NCI-H2107 (cell line): ENCODE results near the gene UPK1B.

ENCODE experiments used
- DNase-seq: peaks from one replicate; lab custom pipeline; 2025; lab: John Stamatoyannopoulos, UW

The UPK1B gene

DNA sequence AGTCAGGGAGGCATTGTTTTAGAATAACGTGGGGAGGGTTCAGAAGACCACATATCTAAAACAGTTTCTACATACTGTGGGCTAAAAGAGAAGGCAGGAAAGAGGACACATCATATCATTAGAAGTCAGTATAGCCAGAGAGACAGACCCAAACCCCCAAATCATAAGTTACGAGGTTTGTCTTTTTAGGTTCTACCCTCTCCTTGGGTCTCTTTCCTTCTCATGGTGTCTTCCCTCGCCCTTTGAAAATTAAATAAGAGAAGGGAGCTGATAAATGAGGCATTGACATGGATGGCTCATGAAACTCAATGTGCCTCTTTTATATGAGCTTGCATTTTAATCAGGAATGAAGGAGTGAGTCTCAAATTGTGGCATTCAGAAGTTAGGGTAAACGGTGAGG, 3.4 kb downstream of the UPK1B start:
- DNase-seq = no peak

DNA sequence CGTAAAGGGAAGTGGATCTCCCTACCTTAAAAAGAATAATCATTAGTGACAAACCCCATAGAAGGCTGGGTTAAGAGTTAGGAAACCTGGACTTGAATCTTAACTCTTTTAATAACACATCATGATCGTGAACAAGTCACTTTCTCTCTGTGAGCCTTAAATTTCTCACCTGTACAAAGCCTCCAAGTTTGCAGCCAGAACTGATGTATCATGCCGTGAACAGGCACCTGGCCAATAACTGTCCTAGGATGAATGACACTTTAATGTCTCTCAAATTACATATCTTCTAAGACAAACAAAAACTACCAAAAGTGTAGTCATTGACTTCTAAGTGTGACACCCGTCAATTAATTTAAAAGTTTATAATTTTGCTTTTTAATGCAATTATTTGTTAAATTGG, 3.9 kb downstream of the UPK1B start:
- no peak for DNase-seq

DNA sequence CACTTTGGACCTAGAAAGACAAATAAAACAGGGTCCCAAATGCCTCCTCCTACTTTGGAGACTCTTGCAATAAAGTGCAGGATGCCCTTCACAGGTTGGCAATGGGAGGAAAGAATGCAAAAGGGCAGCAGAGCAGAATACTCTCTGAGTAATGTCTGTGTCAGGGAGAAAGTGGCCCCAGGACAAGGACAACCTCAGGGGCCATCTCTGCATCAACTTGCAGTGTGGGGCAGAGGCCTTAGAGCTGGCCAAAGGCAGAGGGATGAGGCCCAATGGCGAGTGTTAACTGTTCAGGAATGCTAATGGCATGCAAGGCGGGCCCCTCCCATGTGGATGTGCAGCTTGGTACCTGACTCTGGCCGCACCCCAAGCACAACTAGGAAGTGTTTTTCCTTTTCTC, 8.4 kb downstream of the UPK1B start:
- DNase-seq = no peak

DNA sequence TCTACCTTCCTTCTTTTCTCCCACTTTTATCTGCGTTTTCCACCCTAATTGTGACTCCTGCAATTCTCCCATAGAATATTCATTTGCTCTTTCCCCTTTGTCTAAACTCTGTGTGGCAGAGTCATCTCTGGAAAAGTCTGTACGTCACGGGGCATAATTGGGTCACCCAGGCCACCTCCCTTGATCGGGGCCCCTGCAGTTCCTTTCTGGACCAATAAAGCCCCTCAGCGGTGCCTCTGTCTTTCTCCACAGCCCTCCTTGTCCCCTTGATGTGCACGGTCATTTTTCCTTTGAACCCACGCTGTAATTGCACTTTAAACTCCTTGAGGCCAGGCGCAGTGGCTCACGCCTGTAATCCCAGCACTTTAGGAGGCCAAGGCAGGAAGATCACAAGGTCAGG, 10.7 kb downstream of the UPK1B start:
- no peak for DNase-seq

DNA sequence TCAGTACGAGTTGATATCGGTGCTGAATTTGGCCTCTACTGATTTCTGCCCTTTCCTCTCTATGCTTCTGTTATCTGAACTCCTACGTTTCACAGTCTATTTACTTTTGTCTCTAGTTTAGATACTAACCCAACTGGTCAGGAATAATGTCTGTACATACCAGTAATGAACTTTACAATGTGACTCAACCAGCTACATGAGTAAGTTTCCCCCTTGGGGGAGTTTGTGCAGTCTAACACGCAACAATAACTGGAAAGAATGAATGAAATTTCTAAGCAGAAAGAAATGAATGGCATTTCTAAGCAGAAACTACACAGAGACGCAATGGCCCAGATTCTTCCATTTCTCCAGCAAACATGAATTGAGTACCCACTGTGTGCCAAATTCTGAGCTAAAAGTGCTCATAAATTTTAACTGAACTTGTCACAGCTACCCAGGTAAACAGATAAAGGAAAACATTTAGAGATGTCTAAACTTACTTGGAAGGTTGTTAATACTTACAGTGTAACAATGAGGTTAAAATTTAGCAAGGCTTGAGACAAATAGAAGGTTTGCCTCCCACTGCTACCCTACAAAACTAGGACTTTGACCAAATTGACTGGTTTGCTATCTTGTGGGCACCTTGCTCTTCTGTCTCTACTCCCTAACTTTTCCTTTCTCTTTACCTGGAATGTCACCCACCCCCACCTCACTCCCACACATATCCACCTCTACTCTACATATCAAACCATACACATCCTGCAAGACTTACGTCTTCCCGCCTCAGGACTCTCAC, 11.6 kb downstream of the UPK1B start:
- DNase-seq = no peak

DNA sequence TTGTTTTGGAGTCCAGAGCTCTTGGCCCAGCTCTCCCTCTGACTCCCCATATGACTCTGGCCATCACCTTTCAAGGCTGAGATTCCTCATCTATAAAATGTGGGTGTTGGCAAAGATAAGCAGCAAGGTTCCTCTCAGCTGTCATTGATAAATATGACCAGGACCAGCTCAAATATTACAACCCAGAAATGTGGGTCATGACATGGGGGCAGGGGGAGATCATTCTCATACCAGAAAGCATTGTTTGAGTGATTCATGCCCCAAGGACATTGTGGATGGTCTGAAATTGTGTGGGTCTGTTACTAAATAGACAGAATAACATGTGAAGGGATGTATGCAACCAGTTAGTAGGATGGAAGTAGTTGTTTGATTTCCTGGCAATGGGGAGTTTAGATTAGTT, 13.9 kb downstream of the UPK1B start:
- no peak for DNase-seq

DNA sequence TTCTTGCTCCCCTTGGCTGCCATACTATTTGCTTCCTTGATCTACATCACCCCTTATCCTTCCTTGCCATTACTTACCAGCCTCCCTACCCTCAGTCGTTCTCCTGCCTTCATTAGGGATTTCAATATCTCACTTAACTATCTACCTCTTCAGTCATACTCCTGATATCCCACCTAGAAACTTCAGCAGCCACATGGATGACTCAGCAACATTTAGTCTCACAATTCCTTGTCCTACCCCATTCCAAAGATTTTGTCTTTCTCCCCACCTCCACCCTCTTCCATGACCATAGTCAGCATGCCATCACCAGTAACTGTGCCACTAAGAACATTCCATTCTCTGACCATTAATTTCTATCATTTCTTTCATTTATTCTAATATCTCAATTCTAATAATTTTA, 18.4 kb downstream of the UPK1B start:
- DNase-seq = no peak

DNA sequence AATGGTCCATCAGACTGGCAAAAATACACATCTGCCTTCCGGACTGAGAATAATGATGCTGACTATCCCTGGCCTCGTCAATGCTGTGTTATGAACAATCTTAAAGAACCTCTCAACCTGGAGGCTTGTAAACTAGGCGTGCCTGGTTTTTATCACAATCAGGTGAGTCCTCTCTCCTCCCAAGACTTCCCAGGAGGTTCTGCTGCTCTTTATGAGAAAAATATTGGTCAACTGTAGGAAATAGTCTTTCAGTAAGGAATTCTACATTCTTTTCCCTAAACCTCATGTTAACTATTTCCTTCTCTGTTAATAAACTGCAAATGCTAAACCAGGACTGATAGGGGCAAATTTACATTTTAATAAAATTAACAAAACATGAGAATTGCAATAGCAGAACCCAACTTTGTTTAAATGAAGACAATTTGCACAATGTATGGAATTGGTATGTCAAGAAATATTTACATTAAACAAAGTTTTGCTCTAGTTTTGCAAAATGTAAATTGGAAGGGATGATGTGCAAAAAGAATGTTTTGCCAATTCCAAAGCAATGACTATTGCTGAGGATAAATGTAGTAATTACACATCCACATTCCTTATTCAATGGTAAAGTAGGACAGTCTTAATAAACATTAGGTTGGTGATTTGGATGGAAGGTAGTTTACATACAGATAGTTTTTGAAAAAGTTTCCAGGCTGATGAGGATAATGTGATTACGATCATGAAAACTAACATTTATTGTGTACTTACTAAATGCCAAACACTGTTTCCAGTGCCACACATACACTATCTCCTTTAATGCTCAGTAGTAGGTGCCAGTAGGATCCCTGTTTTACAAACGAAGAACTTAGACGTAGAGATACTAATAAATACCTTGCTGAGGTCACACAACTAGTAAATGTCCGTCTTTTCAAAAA, 21.1 kb downstream of the UPK1B start:
- DNase-seq = no peak

DNA sequence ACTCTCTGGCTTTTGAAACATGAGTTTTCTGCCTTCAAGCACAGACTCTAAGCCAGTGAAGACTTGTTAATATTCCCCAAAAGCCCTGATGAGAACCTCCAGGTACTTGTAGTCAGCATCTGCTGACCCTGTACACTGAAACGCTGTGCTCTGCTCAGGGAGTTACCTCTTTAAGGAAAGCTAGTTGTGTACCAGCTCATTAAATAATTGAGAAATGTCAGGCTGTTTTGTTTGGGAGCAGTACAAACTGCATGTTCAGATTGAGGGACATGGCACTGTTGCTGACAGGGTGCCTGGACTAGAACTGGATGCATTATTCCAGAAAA, 21.7 kb downstream of the UPK1B start:
- DNase-seq = no peak

DNA sequence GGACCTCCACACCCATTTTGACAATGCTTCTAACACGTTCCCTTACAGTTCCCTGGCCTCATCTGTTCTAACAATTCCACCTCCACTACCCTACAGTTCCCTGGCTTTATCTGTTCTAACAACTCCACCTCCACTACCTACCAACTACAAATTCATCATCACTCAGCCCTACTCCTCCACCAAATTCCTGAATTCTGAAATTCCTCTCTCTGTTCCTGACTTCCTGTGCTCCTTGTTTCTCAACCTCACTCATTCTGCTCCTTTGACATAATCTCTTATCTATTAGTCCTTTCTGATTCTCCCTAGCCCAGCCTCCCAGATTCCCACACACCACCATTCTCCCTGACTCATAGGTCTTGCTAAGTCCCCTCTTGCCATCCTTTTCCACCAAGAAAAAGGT, 22.5 kb downstream of the UPK1B start:
- DNase-seq = no peak

DNA sequence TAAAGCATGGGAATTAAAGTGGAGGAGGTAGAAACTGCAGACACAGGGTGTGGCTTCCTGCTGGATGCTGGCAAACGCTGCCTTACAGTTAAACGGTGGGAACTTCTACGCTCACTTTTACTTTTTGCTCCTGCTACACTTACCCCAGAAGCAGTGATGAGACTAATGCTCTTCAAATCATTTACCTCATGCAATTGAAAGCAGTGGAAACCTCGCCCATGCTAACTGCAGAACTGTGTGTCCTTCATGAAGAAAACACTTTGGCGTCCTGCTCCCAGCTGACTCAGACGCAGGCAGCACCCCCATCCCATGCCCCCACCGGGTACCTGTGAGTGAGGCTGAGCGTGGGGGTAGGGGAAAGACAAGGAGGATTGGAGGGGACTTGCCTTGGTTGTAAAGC, 31.8 kb downstream of the UPK1B start:
- DNase-seq = no peak

DNA sequence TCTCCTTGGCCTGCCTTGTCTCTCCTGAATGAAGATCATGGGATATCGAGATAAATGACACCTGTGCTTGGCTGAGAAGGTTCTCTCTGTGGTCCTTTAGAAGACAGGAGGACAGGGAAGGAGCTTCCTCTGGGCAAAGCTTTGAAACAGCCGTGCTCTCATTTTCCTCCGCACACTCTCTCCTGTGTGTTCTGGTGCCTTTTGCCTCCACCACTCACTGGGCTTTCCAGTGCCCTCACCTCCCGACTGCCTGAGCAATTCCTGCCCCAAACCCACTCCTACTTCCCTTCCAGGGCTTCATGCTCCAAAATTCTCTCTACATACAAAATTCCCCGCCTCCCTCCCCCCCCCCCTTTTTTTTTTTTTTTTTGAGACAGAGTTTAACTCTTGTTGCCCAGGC, 32.3 kb downstream of the UPK1B start:
- no peak for DNase-seq

DNA sequence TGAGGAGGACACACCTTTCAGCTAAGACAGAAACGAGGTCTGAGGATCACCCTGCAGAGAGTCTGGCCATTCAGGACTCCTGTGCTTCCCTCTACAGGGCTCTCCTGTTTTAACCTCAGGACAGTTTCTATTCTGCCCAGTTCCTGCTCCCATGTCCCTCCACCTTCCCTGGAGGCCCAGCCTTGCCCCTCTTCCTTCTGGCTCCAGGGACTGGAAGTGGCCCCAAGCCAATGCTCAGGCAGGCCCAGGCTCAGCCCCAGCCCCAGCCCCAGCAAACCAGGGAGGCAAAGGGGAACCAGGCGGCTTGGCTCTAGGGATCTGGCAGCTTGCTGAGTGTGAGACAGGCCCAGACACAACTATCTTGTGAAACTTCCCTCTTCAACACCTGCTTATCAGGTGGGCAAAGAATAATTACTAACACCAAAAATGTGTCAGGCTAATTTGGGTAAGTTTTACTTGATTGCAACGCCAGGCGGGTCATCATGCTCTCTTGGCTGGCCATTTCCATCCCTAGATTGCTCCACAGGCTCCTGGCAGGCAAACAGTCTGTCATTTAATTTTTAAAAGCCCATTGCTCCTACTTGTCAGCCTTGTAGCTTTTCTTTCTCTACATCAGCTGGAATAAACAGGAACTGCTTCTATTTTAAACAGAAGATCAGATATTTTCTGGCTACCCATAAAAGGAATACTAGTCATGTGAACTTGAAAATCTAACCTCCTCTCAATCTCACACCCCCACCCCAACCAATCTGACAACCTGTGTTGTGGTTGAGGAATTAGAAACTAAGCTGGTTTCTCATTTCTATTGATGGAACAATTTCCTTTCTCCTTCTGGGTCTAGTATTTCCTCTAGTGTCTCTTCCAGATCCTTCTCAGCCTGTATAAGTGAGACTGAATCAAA, 33.5 kb downstream of the UPK1B start:
- no peak for DNase-seq

DNA sequence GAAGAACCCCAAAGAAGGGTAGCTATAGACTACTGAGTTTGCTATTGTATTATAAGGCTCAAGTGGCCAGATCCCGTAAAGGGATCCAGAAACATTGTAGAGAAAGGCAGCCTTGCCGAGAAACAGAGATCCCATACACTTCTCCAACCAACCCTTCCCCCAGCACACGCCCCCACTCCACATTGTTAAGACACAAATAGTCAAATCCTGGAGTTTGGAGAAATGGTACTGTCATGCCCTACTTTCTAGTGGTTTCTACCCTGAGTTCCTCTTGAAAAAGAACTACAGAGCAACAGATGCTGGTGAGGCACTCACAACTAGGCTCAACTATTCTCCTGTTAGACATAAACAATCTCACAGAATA, 34.1 kb downstream of the UPK1B start:
- DNase-seq = no peak

DNA sequence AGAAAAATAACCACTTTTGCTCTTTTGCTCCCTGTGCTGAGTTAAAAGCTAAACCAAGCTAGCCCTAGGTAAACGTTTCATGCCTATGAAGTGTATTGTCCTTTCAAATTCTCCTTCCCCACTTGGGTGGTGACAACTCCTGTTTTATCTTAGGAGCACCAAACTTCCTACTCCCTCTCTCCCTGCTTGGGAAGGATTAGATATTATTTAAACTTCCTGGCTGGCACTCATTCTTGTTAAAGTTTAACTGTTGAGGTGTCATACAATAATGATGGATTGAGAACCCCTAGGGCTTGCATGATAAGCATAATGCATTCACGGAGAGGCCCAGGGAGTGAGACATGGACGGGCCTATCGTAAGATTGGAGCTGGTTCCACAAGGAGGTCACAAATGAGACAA, 37.8 kb downstream of the UPK1B start:
- no peak for DNase-seq

DNA sequence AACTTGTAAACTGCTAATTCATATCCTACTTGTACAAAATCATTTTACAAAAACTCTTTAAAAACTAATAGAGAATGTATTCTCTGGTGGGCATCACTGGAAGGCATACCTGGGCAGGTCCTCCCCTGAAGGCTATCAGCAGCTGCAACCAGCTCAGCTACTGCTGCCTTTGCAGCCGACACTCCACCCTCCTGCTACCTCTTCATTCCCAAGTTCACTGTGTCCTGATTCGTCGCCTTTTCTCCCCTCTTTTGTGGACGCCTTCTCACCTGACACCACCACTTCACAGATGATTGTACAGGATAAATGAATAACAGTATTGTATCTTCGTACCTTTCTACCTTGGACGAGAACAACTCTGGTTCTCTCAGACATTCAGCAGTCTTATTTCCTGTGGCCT, 38.4 kb downstream of the UPK1B start:
- no peak for DNase-seq

DNA sequence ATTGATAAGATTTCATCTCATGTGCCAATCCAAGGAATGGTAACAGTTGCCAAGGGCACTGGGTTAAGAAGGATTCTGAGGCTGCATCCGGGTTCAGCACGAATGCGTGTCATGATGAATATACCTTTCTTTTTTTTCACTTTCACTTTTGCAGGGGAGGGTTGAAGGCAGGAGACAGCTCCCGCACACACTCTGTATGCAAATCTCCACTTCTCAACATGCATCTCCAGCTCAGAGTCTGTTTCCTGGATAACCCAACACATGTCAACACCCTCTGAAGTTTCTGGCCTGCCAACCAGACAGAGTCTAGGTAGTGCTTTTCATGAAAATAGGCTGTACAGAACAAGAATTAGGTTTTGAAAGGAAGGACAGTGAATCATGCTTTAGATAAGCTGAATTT, 45.7 kb downstream of the UPK1B start:
- no peak for DNase-seq

DNA sequence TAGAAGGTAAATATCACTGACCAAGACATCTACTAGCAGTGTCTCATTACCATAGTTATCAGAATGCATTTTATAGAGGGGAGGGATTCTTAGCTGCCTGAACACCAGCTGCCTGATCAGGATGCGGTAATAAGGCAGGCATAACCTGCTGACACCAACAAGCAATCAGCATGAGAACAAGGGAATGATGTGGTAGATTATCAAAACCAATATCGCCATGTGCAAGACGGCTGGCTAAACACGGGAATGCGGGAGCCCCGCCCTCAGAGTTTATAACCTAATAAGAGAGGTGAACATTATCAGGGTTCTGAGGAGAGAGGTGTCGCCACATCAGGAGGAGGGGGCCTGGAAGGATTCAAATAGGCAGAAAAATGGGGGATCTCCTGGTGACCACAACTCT, 46.8 kb downstream of the UPK1B start:
- DNase-seq = no peak

DNA sequence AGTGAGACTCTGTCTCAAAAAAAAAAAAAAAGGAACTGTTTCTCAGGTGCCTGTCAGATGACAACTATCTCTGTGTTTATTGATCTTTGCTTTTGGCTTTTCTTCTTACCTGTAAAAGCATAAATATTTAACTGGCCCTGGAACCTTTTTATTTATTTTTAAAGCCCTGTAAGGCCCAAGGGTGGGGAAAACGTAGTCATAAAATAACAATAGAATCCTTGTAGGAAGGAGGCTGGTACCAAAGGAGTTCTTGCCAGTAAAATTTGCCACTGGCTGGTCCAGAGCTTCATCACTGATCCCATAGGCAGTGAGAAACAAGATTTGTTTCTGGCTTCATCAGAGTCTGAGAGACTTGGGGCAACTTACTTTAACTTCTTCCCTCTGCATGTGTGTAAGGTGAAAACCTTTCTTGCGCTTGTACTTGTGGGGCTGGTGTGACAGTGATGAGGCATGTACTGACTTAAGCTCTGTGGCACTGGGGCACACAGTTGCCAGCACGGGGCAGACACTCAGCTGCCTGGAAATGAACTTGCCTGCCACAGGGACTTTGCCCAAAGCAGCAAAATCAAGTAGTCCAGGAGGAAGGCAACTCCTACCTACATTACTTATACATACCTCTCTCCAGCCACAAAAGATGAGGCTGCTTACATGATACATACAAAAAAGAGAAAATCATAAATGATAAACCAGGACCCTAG, 47.7 kb downstream of the UPK1B start:
- no peak for DNase-seq

DNA sequence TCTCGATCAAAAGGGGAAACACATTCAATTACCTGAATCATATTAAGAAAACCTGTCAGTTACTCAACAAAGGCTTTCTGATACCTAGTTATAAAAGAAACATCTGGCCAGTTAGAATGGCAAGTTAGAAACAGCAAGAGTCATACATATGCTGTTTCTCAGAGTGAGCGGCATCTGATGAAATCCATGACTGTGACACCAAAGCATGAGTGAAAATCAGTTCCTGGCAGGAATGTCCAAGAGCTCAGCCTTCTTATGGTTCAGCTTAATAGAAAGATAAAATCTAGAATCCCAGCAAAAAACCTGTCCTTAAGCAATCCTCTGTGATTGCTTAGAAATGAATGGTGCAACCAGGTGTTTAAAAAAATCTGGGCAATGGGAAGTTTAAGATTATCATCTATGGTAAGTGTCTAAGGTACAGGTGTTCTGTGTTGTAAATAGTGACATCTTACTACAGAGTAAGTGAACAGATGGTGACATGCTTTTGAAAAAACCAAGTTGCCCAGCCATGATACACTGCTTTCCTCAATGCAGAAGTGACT, 48.5 kb downstream of the UPK1B start:
- no peak for DNase-seq

DNA sequence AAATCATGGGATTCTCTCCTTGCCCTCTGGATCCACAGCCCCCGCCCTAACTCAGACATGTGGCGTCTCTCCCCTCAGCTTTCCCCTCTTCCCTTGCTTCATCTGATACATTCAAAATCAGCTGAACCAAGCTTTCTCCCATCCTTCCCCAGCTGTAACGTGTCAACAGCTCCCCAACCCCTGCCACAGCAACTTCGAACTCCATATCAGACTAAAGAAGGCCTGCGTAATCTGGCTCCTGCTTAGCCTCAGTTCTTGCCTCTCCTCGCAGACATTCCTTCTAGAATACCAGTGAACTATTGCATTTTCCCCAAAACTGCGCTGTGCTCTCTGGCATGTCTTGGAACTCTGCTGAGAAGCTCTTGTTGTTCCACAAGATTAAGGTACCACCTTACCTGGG, 49.0 kb downstream of the UPK1B start:
- DNase-seq = no peak

DNA sequence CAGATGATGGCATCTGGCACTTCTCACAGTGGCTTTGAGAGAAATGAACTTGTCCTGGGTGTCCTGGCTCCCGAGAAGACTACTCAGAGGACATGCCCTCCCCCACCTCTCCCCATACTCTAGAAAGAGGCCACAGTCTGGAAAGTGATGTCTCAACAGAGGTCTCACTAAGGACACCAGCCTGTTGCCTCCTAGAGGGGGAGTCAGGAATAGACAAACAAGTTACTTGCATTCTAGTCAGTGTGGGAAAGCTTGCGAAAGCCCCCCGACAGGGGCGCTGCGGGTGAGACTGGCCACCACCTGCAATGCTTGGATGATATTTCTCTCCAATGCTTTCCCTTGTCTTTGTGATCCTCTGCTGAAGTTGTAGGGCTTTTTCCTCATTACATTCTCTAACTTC, 50.1 kb downstream of the UPK1B start:
- DNase-seq = no peak
